ENCODE data around the gene ADPRM. TPM values are rescaled to one million over a fixed set of nuclear protein-coding genes. Genes with fewer than 3 reads are reported as not detected.

Gene ADPRM
- total RNA-seq, 6 experiments from 2014 or later = 3.6 to 9.6 (median 4.5) TPM

GRCh38 chr17:10737736-10738135 lies 40.3 kb downstream of the ADPRM start:
- DNase-seq (no peak), ATAC-seq (peak in 1 of 4 donors; percentile 6)
- H3K27me3 ChIP-seq = no peaks in the 10 kb centered on the region
- WGBS (ENCODE audit: insufficient coverage, low coverage, low lambda C conversion rate, missing lambda C conversion rate) = 61% methylated on average over 3 of the region's 3 CpGs
- TF ChIP-seq, protein P1, sequence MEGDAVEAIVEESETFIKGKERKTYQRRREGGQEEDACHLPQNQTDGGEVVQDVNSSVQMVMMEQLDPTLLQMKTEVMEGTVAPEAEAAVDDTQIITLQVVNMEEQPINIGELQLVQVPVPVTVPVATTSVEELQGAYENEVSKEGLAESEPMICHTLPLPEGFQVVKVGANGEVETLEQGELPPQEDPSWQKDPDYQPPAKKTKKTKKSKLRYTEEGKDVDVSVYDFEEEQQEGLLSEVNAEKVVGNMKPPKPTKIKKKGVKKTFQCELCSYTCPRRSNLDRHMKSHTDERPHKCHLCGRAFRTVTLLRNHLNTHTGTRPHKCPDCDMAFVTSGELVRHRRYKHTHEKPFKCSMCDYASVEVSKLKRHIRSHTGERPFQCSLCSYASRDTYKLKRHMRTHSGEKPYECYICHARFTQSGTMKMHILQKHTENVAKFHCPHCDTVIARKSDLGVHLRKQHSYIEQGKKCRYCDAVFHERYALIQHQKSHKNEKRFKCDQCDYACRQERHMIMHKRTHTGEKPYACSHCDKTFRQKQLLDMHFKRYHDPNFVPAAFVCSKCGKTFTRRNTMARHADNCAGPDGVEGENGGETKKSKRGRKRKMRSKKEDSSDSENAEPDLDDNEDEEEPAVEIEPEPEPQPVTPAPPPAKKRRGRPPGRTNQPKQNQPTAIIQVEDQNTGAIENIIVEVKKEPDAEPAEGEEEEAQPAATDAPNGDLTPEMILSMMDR (IDR thresholded peaks at IDR 0.05) = no peak
- no peak for TF ChIP-seq POLR2A (IDR thresholded peaks at IDR 0.05)
- peak overlapping the region in 2 of 3 donors; percentile 47 to 56 for H3K27ac ChIP-seq
- no peaks in the 10 kb centered on the region for H3K9me3 ChIP-seq
- H3K4me1 ChIP-seq = peaks cover 0 to 13% (median 8%) of the 10 kb centered on the region in 4 donors
- intact Hi-C loops (cut with DNase I) = loop anchor here in 1 of 2 donors (10.0 kb wide), 1 partner anchor 107 kb away; no protein-coding TSS in a partner anchor
- no peaks in the 10 kb centered on the region for H3K36me3 ChIP-seq
- no peak overlapping the region for H3K4me3 ChIP-seq

DNA sequence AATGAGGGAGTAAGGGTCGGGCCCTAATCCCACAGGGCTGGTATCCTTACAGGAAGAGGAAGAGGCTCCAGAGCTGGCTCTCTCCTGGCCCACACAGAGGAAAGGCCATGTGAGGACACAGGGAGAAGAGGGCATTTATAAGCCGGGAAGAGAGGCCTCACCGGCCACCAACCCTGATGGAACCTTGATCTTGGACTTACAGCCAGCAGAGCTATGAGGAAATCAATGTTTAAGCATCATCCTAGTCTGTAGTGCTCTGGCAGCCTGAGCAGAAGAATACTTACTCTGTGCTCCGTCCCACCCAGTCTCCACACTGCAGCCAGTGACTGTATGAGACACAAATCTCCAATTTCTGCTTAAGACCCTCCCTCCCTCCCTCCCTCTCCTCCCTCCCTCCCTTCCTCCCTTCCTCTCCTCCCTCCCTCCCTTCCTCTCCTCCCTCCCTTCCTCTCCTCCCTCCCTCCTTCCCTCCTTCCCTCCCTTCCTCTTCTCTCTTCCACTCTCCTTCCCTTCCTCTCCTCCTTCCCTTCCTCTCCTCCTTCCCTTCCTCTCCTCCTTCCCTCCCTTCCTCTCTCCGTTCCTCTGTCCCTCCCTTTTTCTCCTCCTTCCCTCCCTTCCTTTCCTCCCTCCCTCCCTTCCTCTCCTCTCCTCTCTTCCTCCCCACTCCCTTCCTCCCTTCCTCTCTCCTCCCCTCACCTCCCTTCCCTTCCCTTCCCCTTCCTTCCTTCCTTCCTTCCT lies 41.3 kb downstream of the ADPRM start:
- no peaks in the 10 kb centered on the region for H3K9me3 ChIP-seq
- H3K36me3 ChIP-seq = no peaks in the 10 kb centered on the region
- no peak for TF ChIP-seq POLR2A (IDR thresholded peaks at IDR 0.05)
- TF ChIP-seq, protein P1 (IDR thresholded peaks at IDR 0.05) = no peak
- no peaks in the 10 kb centered on the region for H3K27me3 ChIP-seq
- peaks cover 0 to 13% (median 8%) of the 10 kb centered on the region in 4 donors for H3K4me1 ChIP-seq
- ATAC-seq (peak; percentile 52 to 73 (median 69)), DNase-seq (peak; percentile 49 to 66 (median 56))
- peak overlapping the region in 2 of 3 donors; percentile 39 to 56 for H3K27ac ChIP-seq
- intact Hi-C loops (cut with DNase I) = loop anchor here in 1 of 2 donors (10.0 kb wide), 1 partner anchor 106 kb away; no protein-coding TSS in a partner anchor
- 39% methylated on average over 5 of the region's 5 CpGs for WGBS (ENCODE audit: insufficient coverage, low coverage, low lambda C conversion rate, missing lambda C conversion rate)
- no peak overlapping the region for H3K4me3 ChIP-seq

- no peak for TF ChIP-seq POLR2A (IDR thresholded peaks at IDR 0.05)
- TF ChIP-seq, protein P1 (IDR thresholded peaks at IDR 0.05) = no peak
- Histone ChIP-seq H3K4me1 (peaks cover 0 to 17% (median 8%) of the 10 kb centered on the region in 4 donors), H3K4me3 (no peak overlapping the region), H3K9me3 (no peaks in the 10 kb centered on the region), H3K36me3 (no peaks in the 10 kb centered on the region), H3K27ac (no peak overlapping the region), H3K27me3 (no peaks in the 10 kb centered on the region)
- DNase-seq (no peak), ATAC-seq (no peak)
- 96% methylated on average over 5 of the region's 5 CpGs for WGBS (ENCODE audit: insufficient coverage, low coverage, low lambda C conversion rate, missing lambda C conversion rate)
- intact Hi-C loops (cut with DNase I) = loop anchor here in 1 of 2 donors (10.0 kb wide), 1 partner anchor 105 kb away; no protein-coding TSS in a partner anchor
Measured at GRCh38 chr17:10739386-10739785, 42.0 kb downstream of the ADPRM start.

DNA sequence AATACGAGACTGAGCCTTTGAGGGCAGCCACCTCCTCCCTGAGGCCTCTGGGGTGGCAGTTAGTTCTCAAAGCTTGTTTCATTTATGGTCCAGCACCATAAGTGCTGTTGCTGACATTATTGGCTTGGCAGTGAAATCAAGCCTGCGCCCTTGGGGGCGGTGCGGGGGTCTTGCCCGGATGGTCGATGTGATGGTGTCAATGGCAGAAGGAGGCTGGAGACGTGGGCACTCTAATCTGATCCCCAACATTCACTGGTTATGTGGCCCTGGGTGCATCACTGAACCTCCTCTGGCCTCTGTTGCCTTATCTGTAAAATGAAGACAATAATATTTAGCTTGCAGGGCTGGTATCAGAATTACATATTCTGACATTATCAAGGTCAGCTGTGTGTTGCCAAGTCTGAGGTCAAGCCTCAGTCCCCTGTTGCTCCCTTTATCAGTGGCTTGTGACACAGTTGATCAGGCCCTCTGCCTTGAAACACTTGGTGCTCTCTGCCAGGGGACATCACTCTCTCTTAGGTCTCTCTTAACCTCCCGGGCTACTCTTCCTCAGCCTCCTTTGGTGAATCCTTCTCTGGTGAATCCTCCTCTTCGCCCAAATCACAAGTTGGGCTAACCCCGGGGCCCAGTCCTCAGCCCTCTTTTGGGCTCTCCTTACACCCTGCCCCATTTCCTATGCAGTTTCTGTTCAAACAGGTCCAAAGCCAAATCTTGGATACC lies 44.2 kb downstream of the ADPRM start:
- TF ChIP-seq POLR2A (IDR thresholded peaks at IDR 0.05) = no peak
- TF ChIP-seq, protein P1 (IDR thresholded peaks at IDR 0.05) = no peak
- 92% methylated on average over 10 of the region's 10 CpGs for WGBS (ENCODE audit: insufficient coverage, low coverage, low lambda C conversion rate, missing lambda C conversion rate)
- no peak overlapping the region for H3K27ac ChIP-seq
- no peak overlapping the region for H3K4me3 ChIP-seq
- H3K9me3 ChIP-seq = no peaks in the 10 kb centered on the region
- intact Hi-C loops (cut with DNase I) = loop anchor here in 1 of 2 donors (10.0 kb wide), 1 partner anchor 103 kb away; no protein-coding TSS in a partner anchor
- ATAC-seq = no peak
- H3K36me3 ChIP-seq = no peaks in the 10 kb centered on the region
- DNase-seq = no peak
- H3K27me3 ChIP-seq = no peaks in the 10 kb centered on the region
- H3K4me1 ChIP-seq = peaks cover 0 to 18% (median 8%) of the 10 kb centered on the region in 4 donors

All from right lobe of liver (tissue), 6 donors.